Retinal pigment epithelial cell (primary cell): ENCODE measurements around the gene AMPD1.

Experiments
- DNase-seq: peaks from one replicate; pipeline ENCODE4 v3.0.0-alpha.2; 2010; ENCODE audit warnings: low read depth
- H3K4me3 ChIP-seq: 2 replicates; pipeline ENCODE4 v1.5.1; 2011; ENCODE audit warnings: mild to moderate bottlenecking, low read length, control low read depth, moderate library complexity
- CTCF ChIP-seq: conservative IDR thresholded peaks from 2 replicates; pipeline ENCODE4 v1.5.1; 2011; ENCODE audit warnings: low read depth, low read length, control low read depth, inconsistent platforms

The AMPD1 gene

GRCh38 chr1:114728553-114728952, 33.2 kb upstream of the AMPD1 start:
- no peak for TF ChIP-seq CTCF
- DNase-seq = no peak

GRCh38 chr1:114725230-114725629, 29.9 kb upstream of the AMPD1 start:
- H3K4me3 ChIP-seq = no peak overlapping the region
- no peak for DNase-seq
- TF ChIP-seq CTCF = no peak

More at GRCh38 chr1:114728553-114728952, 33.2 kb upstream of the AMPD1 start:
- no peak overlapping the region for H3K4me3 ChIP-seq

- no peak for TF ChIP-seq CTCF
- H3K4me3 ChIP-seq = no peak overlapping the region
- DNase-seq = no peak
These were observed 28.6 kb upstream of the AMPD1 start for GRCh38 chr1:114723915-114724314.

- TF ChIP-seq CTCF = no peak
- no peak overlapping the region for H3K4me3 ChIP-seq
- no peak for DNase-seq
These were observed 28.1 kb upstream of the AMPD1 start for GRCh38 chr1:114723457-114723856.

- DNase-seq = no peak
- no peak for TF ChIP-seq CTCF
- no peak overlapping the region for H3K4me3 ChIP-seq
These were observed 25.1 kb upstream of the AMPD1 start for GRCh38 chr1:114720492-114720891.

- TF ChIP-seq CTCF = no peak
- H3K4me3 ChIP-seq = no peak overlapping the region
- DNase-seq = no peak
These were observed 24.1 kb upstream of the AMPD1 start for GRCh38 chr1:114719424-114719787.

- no peak for DNase-seq
- no peak overlapping the region for H3K4me3 ChIP-seq
- no peak for TF ChIP-seq CTCF
These were observed 23.5 kb upstream of the AMPD1 start for GRCh38 chr1:114718661-114719423.
